HepG2 (cell line): ENCODE results near the gene MTHFD2L.

ENCODE experiments used
- CHD2 ChIP-seq: IDR thresholded peaks from 2 replicates; pipeline ENCODE4 v1.6.1; 2011; ENCODE audit warnings: low read depth, low read length, improper control_type of control experiment
- NBN ChIP-seq: fragments of 450-650 bp; conservative IDR thresholded peaks from 2 replicates; pipeline ENCODE4 v1.6.1; 2017
- SOX6 ChIP-seq, 2 experiments: fragments of 450-650 bp in 1 of 2; sonication (generic) in 1 of 2; formaldehyde crosslinking in 1 of 2; IDR thresholded peaks; 2 replicates each; pipeline versions ENCODE4 v1.4.0 to v1.6.1; 2017 to 2020; ENCODE audit warnings: antibody characterized with exemption in 1 of 2, mild to moderate bottlenecking in 1 of 2, missing genetic modification reagents in 1 of 2
- XRCC5 ChIP-seq: fragments of 200-400 bp; formaldehyde crosslinking; optimal IDR thresholded peaks from 2 replicates; pipeline ENCODE3; 2017; ENCODE audit warnings: mild to moderate bottlenecking, low read length
- ZZZ3 ChIP-seq: sonication (generic); formaldehyde crosslinking; IDR thresholded peaks from 2 replicates; pipeline ENCODE4 v1.4.0; 2020; ENCODE audit warnings: missing genetic modification reagents, mild to moderate bottlenecking, borderline replicate concordance
- TF ChIP-seq, protein P1 (sequence below): sonication (generic); formaldehyde crosslinking; IDR thresholded peaks from 2 replicates; pipeline ENCODE4 v1.5.0; 2020; ENCODE audit warnings: mild to moderate bottlenecking, missing genetic modification reagents, moderate library complexity
- TF ChIP-seq, protein P2 (sequence below): IDR thresholded peaks from 2 replicates; pipeline ENCODE4 v1.6.1; 2016; ENCODE audit warnings: control low read depth

DNA sequence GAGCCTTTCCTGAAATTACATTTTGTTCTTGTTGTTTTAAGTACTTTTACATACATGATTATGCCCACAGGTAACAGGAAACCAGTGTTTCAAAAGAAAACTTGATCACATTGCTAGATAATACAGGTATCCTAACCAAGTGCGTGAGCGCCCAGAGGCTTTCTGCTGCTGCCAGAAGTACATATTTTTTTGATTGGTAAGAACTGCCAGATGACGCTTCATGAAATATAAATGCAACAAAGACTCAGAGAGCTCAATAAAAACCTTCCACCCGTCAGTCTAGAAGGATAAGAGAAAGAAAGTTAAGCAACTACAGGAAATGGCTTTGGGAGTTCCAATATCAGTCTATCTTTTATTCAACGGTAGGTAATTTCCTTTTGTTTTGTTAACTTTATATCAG lies 150.3 kb downstream of the MTHFD2L start, which contains the start of gene EPGN:
- TF ChIP-seq ZZZ3 (CRISPR knock-in tag) (no peak), CHD2 (no peak), NBN (no peak), SOX6 (IDR thresholded peaks at IDR 0.05) (no peak), SOX6 (CRISPR knock-in tag; IDR thresholded peaks at IDR 0.05) (no peak), XRCC5 (no peak)
- TF ChIP-seq, protein P1, sequence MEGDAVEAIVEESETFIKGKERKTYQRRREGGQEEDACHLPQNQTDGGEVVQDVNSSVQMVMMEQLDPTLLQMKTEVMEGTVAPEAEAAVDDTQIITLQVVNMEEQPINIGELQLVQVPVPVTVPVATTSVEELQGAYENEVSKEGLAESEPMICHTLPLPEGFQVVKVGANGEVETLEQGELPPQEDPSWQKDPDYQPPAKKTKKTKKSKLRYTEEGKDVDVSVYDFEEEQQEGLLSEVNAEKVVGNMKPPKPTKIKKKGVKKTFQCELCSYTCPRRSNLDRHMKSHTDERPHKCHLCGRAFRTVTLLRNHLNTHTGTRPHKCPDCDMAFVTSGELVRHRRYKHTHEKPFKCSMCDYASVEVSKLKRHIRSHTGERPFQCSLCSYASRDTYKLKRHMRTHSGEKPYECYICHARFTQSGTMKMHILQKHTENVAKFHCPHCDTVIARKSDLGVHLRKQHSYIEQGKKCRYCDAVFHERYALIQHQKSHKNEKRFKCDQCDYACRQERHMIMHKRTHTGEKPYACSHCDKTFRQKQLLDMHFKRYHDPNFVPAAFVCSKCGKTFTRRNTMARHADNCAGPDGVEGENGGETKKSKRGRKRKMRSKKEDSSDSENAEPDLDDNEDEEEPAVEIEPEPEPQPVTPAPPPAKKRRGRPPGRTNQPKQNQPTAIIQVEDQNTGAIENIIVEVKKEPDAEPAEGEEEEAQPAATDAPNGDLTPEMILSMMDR (CRISPR knock-in tag) = no peak
- TF ChIP-seq, protein P2, sequence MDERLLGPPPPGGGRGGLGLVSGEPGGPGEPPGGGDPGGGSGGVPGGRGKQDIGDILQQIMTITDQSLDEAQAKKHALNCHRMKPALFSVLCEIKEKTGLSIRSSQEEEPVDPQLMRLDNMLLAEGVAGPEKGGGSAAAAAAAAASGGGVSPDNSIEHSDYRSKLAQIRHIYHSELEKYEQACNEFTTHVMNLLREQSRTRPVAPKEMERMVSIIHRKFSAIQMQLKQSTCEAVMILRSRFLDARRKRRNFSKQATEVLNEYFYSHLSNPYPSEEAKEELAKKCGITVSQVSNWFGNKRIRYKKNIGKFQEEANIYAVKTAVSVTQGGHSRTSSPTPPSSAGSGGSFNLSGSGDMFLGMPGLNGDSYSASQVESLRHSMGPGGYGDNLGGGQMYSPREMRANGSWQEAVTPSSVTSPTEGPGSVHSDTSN = no peak
